ENCODE data around the gene NEK6. TPM values are rescaled to one million over a fixed set of nuclear protein-coding genes. Genes with fewer than 3 reads are reported as not detected.

The NEK6 gene
- total and polyA plus RNA-seq, 2 of the 8 experiments (the other 6 are each of a cell fraction or from before 2014, with no cell fraction given): 17.7 to 19.7 TPM

- H3K23ac ChIP-seq (ENCODE audit: insufficient read length): no peak overlapping the region
- 88% methylated on average over 7 of the region's 7 CpGs; no CpG with 5 or more reads in 1 of the 2 experiments for WGBS, 2 experiments (ENCODE audit: extremely low coverage in 1 of 2, insufficient coverage in 1 of 2, insufficient read length in 1 of 2, insufficient replicate concordance in 2 of 2, low coverage in 1 of 2, low lambda C conversion rate in 2 of 2, missing lambda C conversion rate in 1 of 2)
- no peaks in the 10 kb centered on the region for H3K79me1 ChIP-seq (ENCODE audit: low read depth, low read length)
- H3K14ac ChIP-seq (ENCODE audit: insufficient read length): no peak overlapping the region
- H3K79me2 ChIP-seq (ENCODE audit: control insufficient read depth in 1 of 2, insufficient read depth in 2 of 2, low read length in 2 of 2): no peaks in the 10 kb centered on the region
- H3K4me1 ChIP-seq (replicated peaks in 1 of 4; ENCODE audit: control insufficient read depth in 3 of 4, insufficient read depth in 4 of 4, low read length in 3 of 4): no peaks in the 10 kb centered on the region
- H2BK5ac ChIP-seq (ENCODE audit: low read depth, low read length): no peak overlapping the region; the same call in 1 of the 2 replicates
- no peak overlapping the region for H3K4ac ChIP-seq (replicated peaks; ENCODE audit: insufficient read length, low read depth, low read length)
- H3K56ac ChIP-seq (replicated peaks; ENCODE audit: insufficient read length, low read depth, low read length): no peak overlapping the region
- H4K5ac ChIP-seq (ENCODE audit: insufficient read length, low read depth, low read length): no peak overlapping the region
- no peak for TF ChIP-seq ZNF274 (IDR thresholded peaks at IDR 0.05; ENCODE audit: borderline replicate concordance, extremely low read depth, low read length)
- no peak for TF ChIP-seq CEBPB (IDR thresholded peaks at IDR 0.05; ENCODE audit: low read depth, low read length)
- no peak for TF ChIP-seq ATF2 (IDR thresholded peaks at IDR 0.05; ENCODE audit: low read length)
- no peak for TF ChIP-seq CBX8 (IDR thresholded peaks at IDR 0.05; ENCODE audit: borderline replicate concordance, low read depth, low read length)
- no peak for TF ChIP-seq EGR1 (IDR thresholded peaks at IDR 0.05; ENCODE audit: borderline replicate concordance, low read depth, low read length)
- H2AK5ac ChIP-seq (ENCODE audit: low read depth, low read length): no peak overlapping the region
- H2AFZ ChIP-seq (ENCODE audit: low read length): no peak overlapping the region
- H2BK12ac ChIP-seq (ENCODE audit: low read depth, low read length): no peak overlapping the region
- no peak overlapping the region for H4K8ac ChIP-seq (ENCODE audit: extremely low read depth, insufficient read depth, low read length)
- ChIA-PET CTCF (ENCODE audit: partially characterized antibody) (interaction anchor here (0.6 to 3.9 kb wide), 6 partner anchors 9 to 206 kb away, joined by 3 to 13 read pairs (median 4); no protein-coding TSS in a partner anchor), POLR2A (ENCODE audit: partially characterized antibody) (interaction anchor here (0.6 to 1.6 kb wide), 2 partner anchors 10 to 11 kb away, joined by 3 read pairs; no protein-coding TSS in a partner anchor)
- H3K4me2 ChIP-seq (ENCODE audit: insufficient read depth in 1 of 2, low read depth in 2 of 2, low read length in 2 of 2): no peak overlapping the region
- no peak overlapping the region for H4K91ac ChIP-seq (replicated peaks; ENCODE audit: insufficient read length, low read length)
- FAIRE-seq: no peak
- no peak overlapping the region for H3K18ac ChIP-seq (ENCODE audit: extremely low read depth, low read length)
- no peaks in the 10 kb centered on the region; the same call in 1 of the 2 replicates for H3K23me2 ChIP-seq (ENCODE audit: low read depth, low read length)
- no peaks in the 10 kb centered on the region; a peak in 2 of 4 replicates for H3K9me3 ChIP-seq (ENCODE audit: insufficient read depth in 2 of 2, low read depth in 1 of 2, low read length in 1 of 2)
- H2BK20ac ChIP-seq (ENCODE audit: low read length): no peak overlapping the region
- H3K27me3 ChIP-seq (replicated peaks in 1 of 4; ENCODE audit: control insufficient read depth in 3 of 4, extremely low read depth in 1 of 4, insufficient read depth in 3 of 4, low read length in 3 of 4): no peaks in the 10 kb centered on the region
- DNase-seq (ENCODE audit: low read depth in 1 of 2, low spot score in 2 of 2): no peak
- H2BK120ac ChIP-seq (replicated peaks; ENCODE audit: low read depth, low read length): no peak overlapping the region
- H3K27ac ChIP-seq (ENCODE audit: low read depth, low read length): no peak overlapping the region
- no peak overlapping the region for H2BK15ac ChIP-seq (ENCODE audit: low read length)
- H3K4me3 ChIP-seq (ENCODE audit: extremely low read depth in 1 of 4, insufficient read depth in 2 of 4, low read depth in 3 of 4, low read length in 4 of 4): no peak overlapping the region
- peaks cover 0 to 3% of the 10 kb centered on the region in 2 experiments for H4K20me1 ChIP-seq (replicated peaks in 1 of 2; ENCODE audit: control insufficient read depth in 1 of 2, insufficient read depth in 2 of 2, low read length in 2 of 2)
- H3K9ac ChIP-seq (replicated peaks in 1 of 4; ENCODE audit: extremely low read depth in 1 of 4, low read depth in 3 of 4, low read length in 3 of 4): no peak overlapping the region
- no peaks in the 10 kb centered on the region for H3K36me3 ChIP-seq (ENCODE audit: control insufficient read depth in 2 of 4, insufficient read depth in 4 of 4, low read length in 3 of 4)
Measured at GRCh38 chr9:124333203-124333579, 75.4 kb downstream of the NEK6 start.

All from H1 (cell line).